Parathyroid adenoma (tissue), 2 donors: ENCODE results near the gene PLCL2.

Experiments used
- H2AFZ ChIP-seq: fragments of 300-600 bp; sonication (generic); one replicate; pipeline ENCODE4 v1.7.0; 2017; ENCODE audit warnings: antibody characterized with exemption, mild to moderate bottlenecking
- H3K27ac ChIP-seq: fragments of 300-600 bp; sonication (generic); one replicate; pipeline ENCODE4 v1.7.0; 2017
- H3K27me3 ChIP-seq: fragments of 300-600 bp; sonication (generic); one replicate; pipeline ENCODE4 v1.7.0; 2017; ENCODE audit warnings: low read length; ENCODE audit not compliant: control insufficient read depth, insufficient read depth
- H3K36me3 ChIP-seq: fragments of 300-600 bp; sonication (generic); one replicate; pipeline ENCODE4 v1.7.0; 2017; ENCODE audit warnings: low read length; ENCODE audit not compliant: control insufficient read depth, insufficient read depth
- H3K4me1 ChIP-seq: fragments of 300-600 bp; sonication (generic); one replicate; pipeline ENCODE4 v1.7.0; 2017; ENCODE audit warnings: control low read depth
- H3K4me2 ChIP-seq: fragments of 300-600 bp; sonication (generic); one replicate; pipeline ENCODE4 v1.7.0; 2017; ENCODE audit warnings: low read length
- H3K4me3 ChIP-seq: fragments of 300-600 bp; sonication (generic); one replicate; pipeline ENCODE4 v1.7.0; 2017; ENCODE audit warnings: low read depth, low read length
- H3K79me2 ChIP-seq: fragments of 300-600 bp; sonication (generic); one replicate; pipeline ENCODE4 v1.7.0; 2017; ENCODE audit warnings: control low read depth
- H3K9ac ChIP-seq: fragments of 300-600 bp; sonication (generic); one replicate; pipeline ENCODE4 v1.7.0; 2017; ENCODE audit warnings: mild to moderate bottlenecking
- H3K9me3 ChIP-seq: fragments of 300-600 bp; sonication (generic); one replicate; pipeline ENCODE4 v1.7.0; 2017; ENCODE audit warnings: low read length; ENCODE audit not compliant: control insufficient read depth
- TF ChIP-seq, protein P1 (sequence below): fragments of 300-600 bp; sonication (generic); IDR thresholded peaks from one replicate; pipeline ENCODE4 v1.7.0; 2017; ENCODE audit warnings: antibody characterized with exemption, mild to moderate bottlenecking
- donor health status: primary hyperparathyroidism.

The PLCL2 gene

DNA sequence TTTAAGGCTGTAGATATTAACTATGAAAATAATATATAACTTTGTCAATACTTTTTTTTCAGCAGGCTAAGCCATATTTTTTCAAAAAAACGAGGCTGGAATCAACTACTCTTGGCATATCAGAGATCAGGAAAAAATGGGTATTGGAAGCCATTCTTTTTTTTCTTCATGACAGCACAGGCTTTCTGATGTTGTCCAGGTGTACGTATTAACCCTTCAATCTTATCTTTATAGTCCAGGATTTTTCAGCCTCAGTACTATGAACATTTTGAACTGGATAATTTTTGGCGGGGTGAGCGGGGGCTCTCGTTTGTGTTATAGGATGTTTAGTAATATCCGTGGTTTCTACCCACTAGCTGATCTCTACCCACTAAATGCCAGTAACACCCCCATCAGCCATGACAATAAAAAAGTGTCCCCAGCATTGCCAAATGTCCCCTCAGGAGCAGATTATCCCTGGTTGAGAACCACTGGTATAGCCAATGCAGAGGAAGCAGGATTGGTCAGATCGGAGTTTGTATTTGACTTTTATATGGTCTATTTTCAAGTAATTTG is 52.0 kb downstream of the PLCL2 start:
- Histone ChIP-seq H3K4me3 (no peak overlapping the region), H3K4me1 (no peaks in the 10 kb centered on the region), H3K27me3 (no peaks in the 10 kb centered on the region), H3K79me2 (no peaks in the 10 kb centered on the region), H2AFZ (no peak overlapping the region), H3K27ac (no peak overlapping the region), H3K9ac (no peak overlapping the region), H3K4me2 (no peak overlapping the region), H3K36me3 (no peaks in the 10 kb centered on the region), H3K9me3 (no peaks in the 10 kb centered on the region)
- TF ChIP-seq, protein P1, sequence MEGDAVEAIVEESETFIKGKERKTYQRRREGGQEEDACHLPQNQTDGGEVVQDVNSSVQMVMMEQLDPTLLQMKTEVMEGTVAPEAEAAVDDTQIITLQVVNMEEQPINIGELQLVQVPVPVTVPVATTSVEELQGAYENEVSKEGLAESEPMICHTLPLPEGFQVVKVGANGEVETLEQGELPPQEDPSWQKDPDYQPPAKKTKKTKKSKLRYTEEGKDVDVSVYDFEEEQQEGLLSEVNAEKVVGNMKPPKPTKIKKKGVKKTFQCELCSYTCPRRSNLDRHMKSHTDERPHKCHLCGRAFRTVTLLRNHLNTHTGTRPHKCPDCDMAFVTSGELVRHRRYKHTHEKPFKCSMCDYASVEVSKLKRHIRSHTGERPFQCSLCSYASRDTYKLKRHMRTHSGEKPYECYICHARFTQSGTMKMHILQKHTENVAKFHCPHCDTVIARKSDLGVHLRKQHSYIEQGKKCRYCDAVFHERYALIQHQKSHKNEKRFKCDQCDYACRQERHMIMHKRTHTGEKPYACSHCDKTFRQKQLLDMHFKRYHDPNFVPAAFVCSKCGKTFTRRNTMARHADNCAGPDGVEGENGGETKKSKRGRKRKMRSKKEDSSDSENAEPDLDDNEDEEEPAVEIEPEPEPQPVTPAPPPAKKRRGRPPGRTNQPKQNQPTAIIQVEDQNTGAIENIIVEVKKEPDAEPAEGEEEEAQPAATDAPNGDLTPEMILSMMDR, result no peak

- Histone ChIP-seq H2AFZ (no peak overlapping the region), H3K79me2 (no peaks in the 10 kb centered on the region), H3K9me3 (no peaks in the 10 kb centered on the region), H3K36me3 (no peaks in the 10 kb centered on the region), H3K4me3 (no peak overlapping the region), H3K9ac (no peak overlapping the region), H3K4me2 (no peak overlapping the region), H3K27ac (no peak overlapping the region), H3K4me1 (no peaks in the 10 kb centered on the region), H3K27me3 (no peaks in the 10 kb centered on the region)
- TF ChIP-seq, protein P1, result no peak
Observed at GRCh38 chr3:16937326-16937845, 52.6 kb downstream of the PLCL2 start.

DNA sequence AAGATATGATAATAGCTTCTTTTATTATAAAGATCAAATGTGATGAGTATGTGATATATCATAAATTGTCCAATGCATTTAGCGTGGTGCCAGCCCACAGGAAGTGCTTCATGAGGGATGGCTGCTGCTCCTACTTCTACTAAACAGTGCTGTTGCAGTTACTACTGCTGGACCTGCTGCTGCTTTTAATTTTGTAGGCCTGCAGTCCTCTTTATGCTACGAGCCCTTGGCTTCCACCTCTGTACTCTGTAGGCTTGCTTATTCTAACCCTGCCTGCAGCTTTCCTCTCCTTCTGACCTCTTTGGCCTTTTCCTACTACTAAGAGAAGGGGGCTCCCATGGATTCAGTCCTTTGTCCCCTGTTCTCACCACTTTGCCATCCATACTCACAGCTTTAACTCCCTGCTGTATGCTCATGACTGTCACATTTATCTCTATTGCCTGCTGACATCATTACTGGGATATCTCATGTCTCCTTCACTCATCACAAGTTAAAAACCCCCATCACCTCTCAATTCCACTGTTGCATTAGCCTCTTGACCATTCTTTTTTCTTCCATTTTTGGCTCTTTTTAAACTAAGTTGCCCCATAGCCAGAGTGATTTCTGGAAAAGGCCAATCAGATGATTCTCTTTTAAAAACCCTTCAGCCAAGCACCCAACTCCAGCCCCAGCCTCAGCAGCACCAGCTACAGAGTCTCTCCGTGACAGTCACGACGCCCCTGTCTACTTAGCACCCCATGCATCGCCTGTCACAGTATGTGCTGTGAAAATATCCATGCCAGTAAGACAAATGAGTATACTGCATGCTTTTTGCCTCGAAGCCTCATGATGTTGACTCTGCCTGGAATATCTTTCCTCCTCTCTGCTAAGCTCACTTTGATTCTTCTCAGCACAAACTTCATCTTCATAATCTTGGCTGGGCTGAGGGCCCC is 56.3 kb downstream of the PLCL2 start:
- no peaks in the 10 kb centered on the region for H3K79me2 ChIP-seq
- H3K27ac ChIP-seq, result no peak overlapping the region
- no peak overlapping the region for H3K9ac ChIP-seq
- no peaks in the 10 kb centered on the region for H3K36me3 ChIP-seq
- TF ChIP-seq, protein P1, result no peak
- H3K9me3 ChIP-seq, result no peaks in the 10 kb centered on the region
- H3K4me1 ChIP-seq, result no peaks in the 10 kb centered on the region
- H3K27me3 ChIP-seq, result no peaks in the 10 kb centered on the region
- H3K4me3 ChIP-seq, result no peak overlapping the region
- H3K4me2 ChIP-seq, result no peak overlapping the region
- H2AFZ ChIP-seq, result no peak overlapping the region

GRCh38 chr3:16942955-16943354 is 58.2 kb downstream of the PLCL2 start:
- H3K4me3 ChIP-seq, result no peak overlapping the region
- no peak overlapping the region for H2AFZ ChIP-seq
- no peaks in the 10 kb centered on the region for H3K4me1 ChIP-seq
- TF ChIP-seq, protein P1, result no peak
- no peak overlapping the region for H3K9ac ChIP-seq
- no peak overlapping the region for H3K27ac ChIP-seq
- H3K9me3 ChIP-seq, result no peaks in the 10 kb centered on the region
- H3K27me3 ChIP-seq, result no peaks in the 10 kb centered on the region
- no peaks in the 10 kb centered on the region for H3K79me2 ChIP-seq
- no peaks in the 10 kb centered on the region for H3K36me3 ChIP-seq
- H3K4me2 ChIP-seq, result no peak overlapping the region
